ENCODE results near the gene FUT8. TPM values are rescaled to one million over a fixed set of nuclear protein-coding genes. Genes with fewer than 3 reads are reported as not detected.

FUT8 gene
- total and polyA plus RNA-seq, 8 donors, result 5.8 to 42.6 (median 20.3) TPM

DNA sequence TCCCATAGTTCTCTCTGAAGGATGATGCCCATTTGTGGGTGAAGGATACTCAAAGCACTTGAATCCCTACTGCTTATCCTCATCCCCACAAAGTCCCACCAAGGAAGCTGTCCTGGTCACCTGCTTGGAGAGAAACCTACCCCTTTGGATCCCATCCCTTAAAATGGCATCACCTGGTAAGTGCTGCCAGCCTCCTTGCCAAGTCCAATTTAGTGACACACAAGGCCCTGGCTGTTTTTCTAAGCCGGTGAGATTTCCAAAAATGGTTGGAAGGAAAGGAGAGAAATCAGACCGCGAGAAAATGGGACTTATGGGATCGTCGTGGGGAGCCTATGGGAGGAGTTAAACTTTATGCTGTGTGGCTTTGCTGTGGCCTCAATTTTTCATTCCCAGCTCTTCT lies 358.2 kb downstream of the FUT8 start:
- DNase-seq, result no peak
- H3K4me3 ChIP-seq, result no peak overlapping the region
- WGBS, 2 donors, result 57 to 65% methylated on average over 5 of the region's 5 CpGs
- H3K27ac ChIP-seq, result no peak overlapping the region
- TF ChIP-seq CTCF (IDR thresholded peaks at IDR 0.05), result no peak
- intact Hi-C loops (cut with DNase I), result no loop called here
- no peaks in the 10 kb centered on the region for H3K36me3 ChIP-seq
- H3K4me1 ChIP-seq, result peaks cover 12 to 26% (median 15%) of the 10 kb centered on the region in 3 donors
- FAIRE-seq, result no peak
- H3K9me3 ChIP-seq, result no peaks in the 10 kb centered on the region
- H3K27me3 ChIP-seq, result no peaks in the 10 kb centered on the region
- no peak for ATAC-seq

- Histone ChIP-seq H3K9me3 (no peaks in the 10 kb centered on the region), H3K27ac (no peak overlapping the region), H3K27me3 (peaks cover 0 to 2% (median 0%) of the 10 kb centered on the region in 4 donors), H3K4me3 (no peak overlapping the region), H3K4me1 (peaks cover 12 to 26% (median 15%) of the 10 kb centered on the region in 3 donors), H3K36me3 (no peaks in the 10 kb centered on the region)
- no peak for TF ChIP-seq CTCF (IDR thresholded peaks at IDR 0.05)
- 85 to 88% methylated on average over 3 of the region's 3 CpGs for WGBS, 2 donors
- FAIRE-seq (no peak), ATAC-seq (no peak), DNase-seq (no peak)
- intact Hi-C loops (cut with DNase I), result no loop called here
These were observed 358.7 kb downstream of the FUT8 start for GRCh38 chr14:65771271-65771670.

- ATAC-seq, result peak; percentile 33 to 44 (median 40)
- H3K9me3 ChIP-seq, result no peaks in the 10 kb centered on the region
- no peaks in the 10 kb centered on the region for H3K36me3 ChIP-seq
- 60 to 61% methylated on average over 8 of the region's 8 CpGs for WGBS, 2 donors
- H3K4me1 ChIP-seq, result peaks cover 12 to 26% (median 15%) of the 10 kb centered on the region in 3 donors
- DNase-seq, result no peak
- intact Hi-C loops (cut with DNase I), result no loop called here
- H3K4me3 ChIP-seq, result no peak overlapping the region
- H3K27ac ChIP-seq, result no peak overlapping the region
- TF ChIP-seq CTCF (IDR thresholded peaks at IDR 0.05), result no peak
- peaks cover 0 to 4% (median 0%) of the 10 kb centered on the region in 4 donors for H3K27me3 ChIP-seq
- FAIRE-seq, result no peak
These were observed 359.9 kb downstream of the FUT8 start for GRCh38 chr14:65772466-65772865.

GRCh38 chr14:65772921-65773574 lies 360.5 kb downstream of the FUT8 start:
- no peak for TF ChIP-seq CTCF (IDR thresholded peaks at IDR 0.05)
- WGBS, 2 donors, result 11 to 18% methylated on average over 4 of the region's 4 CpGs
- no peak for DNase-seq
- no peaks in the 10 kb centered on the region for H3K9me3 ChIP-seq
- intact Hi-C loops (cut with DNase I), result no loop called here
- peak; percentile 84 to 92 (median 90) for ATAC-seq
- H3K27ac ChIP-seq, result peak overlapping the region in 2 of 4 donors; percentile 38 to 50
- peaks cover 12 to 26% (median 15%) of the 10 kb centered on the region in 3 donors for H3K4me1 ChIP-seq
- FAIRE-seq, result peak; percentile 49
- H3K27me3 ChIP-seq, result peaks cover 0 to 4% (median 0%) of the 10 kb centered on the region in 4 donors
- H3K36me3 ChIP-seq, result no peaks in the 10 kb centered on the region
- H3K4me3 ChIP-seq, result no peak overlapping the region

- FAIRE-seq (no peak), ATAC-seq (peak; percentile 15 to 56 (median 26))
- intact Hi-C loops (cut with DNase I), result no loop called here
These were observed 361.5 kb downstream of the FUT8 start for GRCh38 chr14:65774041-65774440.

More at GRCh38 chr14:65774041-65774440, 361.5 kb downstream of the FUT8 start:
- H3K27me3 ChIP-seq, result peaks cover 0 to 4% (median 0%) of the 10 kb centered on the region in 4 donors
- TF ChIP-seq CTCF (IDR thresholded peaks at IDR 0.05), result no peak
- H3K9me3 ChIP-seq, result no peaks in the 10 kb centered on the region
- DNase-seq, result no peak
- WGBS, 2 donors, result 18 to 21% methylated on average over 1 of the region's 1 CpG
- no peak overlapping the region for H3K4me3 ChIP-seq
- peaks cover 12 to 26% (median 15%) of the 10 kb centered on the region in 3 donors for H3K4me1 ChIP-seq
- no peaks in the 10 kb centered on the region for H3K36me3 ChIP-seq
- no peak overlapping the region for H3K27ac ChIP-seq

Measured in pancreas (tissue), 10 donors.